GM19351 (cell line): ENCODE results near the gene CCNG2.

Experiments
- ATAC-seq: cut with Tn5 transposase; IDR thresholded peaks from one replicate; pipeline ENCODE4 v1.9.1; 2021; ENCODE audit warnings: mild to moderate bottlenecking, moderate library complexity; ENCODE audit not compliant: unreplicated experiment

Gene CCNG2, protein sequence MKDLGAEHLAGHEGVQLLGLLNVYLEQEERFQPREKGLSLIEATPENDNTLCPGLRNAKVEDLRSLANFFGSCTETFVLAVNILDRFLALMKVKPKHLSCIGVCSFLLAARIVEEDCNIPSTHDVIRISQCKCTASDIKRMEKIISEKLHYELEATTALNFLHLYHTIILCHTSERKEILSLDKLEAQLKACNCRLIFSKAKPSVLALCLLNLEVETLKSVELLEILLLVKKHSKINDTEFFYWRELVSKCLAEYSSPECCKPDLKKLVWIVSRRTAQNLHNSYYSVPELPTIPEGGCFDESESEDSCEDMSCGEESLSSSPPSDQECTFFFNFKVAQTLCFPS

DNA sequence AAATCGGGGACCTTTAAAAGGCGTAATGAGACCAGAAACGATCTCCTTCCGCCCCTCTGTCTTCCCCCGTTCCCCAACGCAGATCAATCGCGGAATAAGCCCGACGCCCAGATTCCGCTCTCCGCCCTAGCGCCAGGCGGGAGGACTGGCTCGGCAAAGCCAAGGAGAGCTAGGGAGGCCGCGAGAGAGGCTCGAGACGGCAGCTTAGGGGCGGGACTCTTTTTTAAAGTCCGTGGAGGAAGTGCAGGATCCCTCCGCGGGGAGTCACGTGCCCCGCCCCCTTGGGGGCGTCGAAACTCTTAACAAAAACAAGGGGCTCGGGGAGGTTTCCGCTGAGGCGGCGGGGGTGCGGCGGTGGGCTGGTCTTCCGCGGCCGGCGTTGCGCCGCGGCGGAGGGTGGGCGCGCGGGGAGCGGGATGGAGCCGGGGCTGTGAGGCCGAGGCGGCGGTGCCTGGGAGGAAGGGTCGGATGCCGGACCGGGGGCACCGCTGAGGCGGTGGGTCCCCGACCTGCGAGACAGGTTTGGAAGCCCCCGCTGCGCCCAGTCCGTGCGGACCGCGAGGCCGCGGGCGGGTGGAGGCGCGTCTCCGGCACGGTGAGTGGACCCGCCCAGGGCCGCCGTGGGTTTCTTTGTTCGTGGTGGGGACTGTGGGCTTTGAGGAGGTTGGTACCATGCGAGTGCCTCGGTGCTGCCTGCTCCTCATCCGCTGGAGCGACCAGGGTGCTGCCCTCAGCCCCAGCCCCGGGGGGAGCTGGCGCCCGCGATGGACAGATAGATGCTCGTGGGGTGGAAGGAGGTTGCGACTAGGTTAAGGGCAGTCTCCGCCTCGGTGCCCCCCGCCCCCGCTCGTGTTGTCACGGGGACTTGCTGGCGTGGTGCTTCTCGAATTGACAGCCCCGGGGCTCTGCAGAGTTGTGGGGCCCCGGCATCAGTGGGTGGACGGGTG lies at the start of gene CCNG2:
CCNG2 (plus strand) TSS at position 296 of the 947 bp plus-strand sequence. CDS start 1,326 bp downstream, outside the sequence.
- peak; percentile 9 for ATAC-seq

DNA sequence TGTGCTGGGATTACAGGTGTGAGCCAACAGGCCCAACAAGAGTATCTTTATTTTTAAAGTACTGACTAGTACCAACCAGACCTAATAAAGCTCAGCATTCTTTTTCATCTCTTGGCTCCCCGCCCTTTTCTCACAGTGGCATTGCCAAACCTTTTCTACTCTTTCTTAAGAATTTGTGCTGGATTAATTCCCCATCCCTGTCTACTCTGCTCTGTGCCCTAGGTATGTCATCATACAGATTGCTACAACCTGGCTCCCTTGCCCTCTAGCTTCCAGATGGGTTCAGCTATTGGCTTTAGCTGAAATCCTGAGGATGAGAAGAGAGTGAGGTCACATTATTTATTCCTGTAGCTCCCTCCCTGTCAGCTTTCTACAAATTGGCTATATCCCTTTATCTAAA lies 46.3 kb upstream of the CCNG2 start:
- no peak for ATAC-seq

DNA sequence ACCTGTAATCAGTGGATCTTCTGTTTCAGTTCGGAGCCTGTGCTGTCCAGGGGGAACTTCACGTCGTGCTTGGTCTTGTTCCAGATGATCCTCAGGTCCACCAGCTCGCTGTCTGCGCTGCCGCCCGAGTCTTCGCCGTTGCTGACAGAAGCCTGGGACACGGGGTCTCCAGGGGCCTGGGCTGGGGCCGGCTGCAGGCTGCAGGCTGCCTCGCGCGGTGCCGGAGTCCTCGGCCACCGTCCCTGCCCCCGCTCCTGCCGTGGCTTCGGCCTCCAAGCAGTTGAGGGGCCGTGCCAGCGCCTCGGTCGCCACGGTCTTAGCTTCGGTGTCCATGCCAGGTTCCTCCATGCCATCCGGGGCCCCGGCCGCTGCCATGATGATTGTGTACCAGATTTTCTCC lies 43.9 kb upstream of the CCNG2 start:
- no peak for ATAC-seq

DNA sequence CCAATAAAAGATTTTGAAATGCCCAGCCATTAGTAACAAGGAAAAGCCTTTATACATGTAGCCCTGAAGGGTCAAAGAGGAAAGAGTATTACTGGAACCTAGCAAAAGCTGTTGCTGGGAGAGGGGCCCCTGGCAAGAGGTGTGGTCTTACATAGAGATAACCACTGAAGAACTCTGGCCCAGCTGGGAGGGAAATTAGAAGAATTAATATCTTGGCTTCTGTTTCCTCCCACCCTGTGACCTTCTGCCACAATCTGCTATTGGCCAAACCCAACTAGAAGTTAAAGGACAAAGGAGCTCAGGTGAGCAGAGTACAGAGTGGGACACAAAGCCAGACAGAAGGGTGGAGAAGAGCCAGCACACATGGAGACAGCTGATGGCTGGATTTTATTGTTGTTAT lies 39.3 kb upstream of the CCNG2 start:
- no peak for ATAC-seq

DNA sequence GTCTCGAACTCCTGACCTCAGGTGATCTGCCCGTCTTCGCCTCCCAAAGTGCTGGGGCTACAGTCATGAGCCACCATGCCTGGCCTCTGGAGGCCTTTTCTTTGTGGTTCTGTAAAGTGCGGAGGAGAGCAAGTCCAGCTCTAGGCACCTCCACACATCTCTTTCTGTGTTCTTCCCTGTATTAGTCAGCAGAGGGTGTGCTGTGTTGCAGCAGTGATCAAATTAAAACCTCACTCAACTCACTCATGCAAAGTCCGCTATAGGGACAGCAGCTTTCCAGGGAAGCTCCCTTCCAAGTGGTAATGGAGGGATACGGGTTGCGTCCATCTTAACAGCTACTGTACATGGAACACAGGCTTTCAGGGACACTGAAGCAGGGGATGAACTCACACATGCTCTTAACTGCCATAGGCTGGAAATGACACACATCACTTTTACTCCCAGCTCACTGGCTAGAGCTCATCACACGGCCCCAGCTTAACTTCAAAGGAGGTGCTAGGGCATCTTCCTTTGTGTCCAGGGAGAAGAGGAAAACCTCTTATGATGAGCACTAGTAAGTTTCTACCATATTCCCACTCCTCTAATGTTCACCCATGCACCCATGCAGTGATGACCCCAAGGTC lies 36.0 kb upstream of the CCNG2 start:
- peak; percentile 80 for ATAC-seq

DNA sequence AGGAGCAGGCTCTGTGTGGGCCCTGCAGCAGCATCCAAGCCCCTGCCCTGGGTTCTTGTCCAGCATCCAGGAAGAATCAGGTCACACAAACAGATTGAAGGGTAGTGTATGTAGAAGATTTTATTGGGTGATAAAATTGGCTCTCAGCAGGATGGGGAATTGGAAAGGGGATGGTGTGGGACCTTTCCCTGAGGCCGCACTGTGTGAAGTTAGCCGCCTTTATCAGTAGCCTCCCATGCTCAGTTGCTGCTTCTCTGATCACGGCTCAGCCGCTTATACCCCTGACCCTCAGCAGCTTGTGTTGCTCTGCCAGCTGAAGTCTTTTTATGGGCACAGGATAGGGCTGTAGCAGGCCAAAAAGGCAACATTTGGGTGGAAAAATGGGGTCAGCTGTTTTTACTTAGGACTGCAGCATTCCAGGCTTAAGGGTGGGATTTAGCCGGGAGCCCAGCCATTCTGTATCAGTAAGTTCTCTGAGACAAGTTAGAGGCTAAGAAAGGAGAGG lies 35.2 kb upstream of the CCNG2 start:
- no peak for ATAC-seq

DNA sequence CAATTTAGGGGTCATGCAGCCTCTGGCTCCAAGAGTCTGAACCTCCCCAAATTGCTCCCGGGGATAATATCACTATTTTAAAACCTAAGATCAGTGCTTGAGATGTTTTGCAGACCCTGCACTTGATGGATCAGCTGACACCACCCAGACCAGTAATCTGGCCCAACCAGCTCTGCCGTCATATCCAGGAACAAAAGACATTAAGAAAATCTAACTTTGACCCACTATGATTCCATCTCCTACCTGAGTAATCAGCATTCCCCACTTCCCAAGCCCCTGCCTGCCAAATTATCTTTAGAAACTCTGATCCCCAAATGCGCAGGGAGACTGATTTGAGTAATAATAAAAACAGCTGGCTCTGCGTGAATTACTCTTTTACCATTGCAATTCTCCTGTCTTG lies 34.4 kb upstream of the CCNG2 start:
- ATAC-seq: no peak

DNA sequence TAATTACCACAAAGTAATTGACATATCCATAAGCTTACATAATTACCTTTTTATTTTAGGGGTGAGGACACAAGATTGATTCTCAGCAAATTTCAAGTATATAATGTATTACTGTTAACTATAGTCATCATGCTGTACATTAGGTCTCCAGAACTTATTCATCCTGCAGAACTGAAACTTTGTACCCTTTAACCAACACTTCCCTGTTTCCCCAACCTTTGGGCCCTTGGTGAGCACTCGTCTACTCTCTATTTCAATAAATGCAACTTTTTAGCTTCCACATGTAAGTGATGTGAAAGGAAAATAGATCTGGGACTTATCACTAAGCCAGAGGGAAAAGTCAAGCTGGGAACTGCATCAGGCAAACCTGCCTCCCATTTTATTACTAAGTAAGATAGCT lies 33.6 kb upstream of the CCNG2 start:
- ATAC-seq: no peak

DNA sequence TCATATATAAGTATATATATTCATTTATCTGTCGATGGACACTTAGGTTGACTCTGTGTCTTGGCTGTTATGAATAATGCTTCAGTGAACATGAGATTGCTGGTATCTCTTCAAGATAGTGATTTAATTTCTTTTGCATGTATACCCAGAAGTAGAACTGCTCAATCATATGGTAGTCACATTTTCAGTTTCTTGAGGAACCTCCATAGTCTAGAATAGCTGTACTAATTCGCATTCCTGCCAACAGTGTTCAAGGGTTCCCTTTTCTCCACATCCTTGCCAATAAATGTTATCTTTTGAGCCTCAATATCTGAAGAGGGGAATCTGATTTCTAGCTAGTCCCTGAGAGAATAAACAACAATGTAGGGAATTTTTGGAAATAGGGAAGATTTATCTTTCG lies 32.4 kb upstream of the CCNG2 start:
- no peak for ATAC-seq

DNA sequence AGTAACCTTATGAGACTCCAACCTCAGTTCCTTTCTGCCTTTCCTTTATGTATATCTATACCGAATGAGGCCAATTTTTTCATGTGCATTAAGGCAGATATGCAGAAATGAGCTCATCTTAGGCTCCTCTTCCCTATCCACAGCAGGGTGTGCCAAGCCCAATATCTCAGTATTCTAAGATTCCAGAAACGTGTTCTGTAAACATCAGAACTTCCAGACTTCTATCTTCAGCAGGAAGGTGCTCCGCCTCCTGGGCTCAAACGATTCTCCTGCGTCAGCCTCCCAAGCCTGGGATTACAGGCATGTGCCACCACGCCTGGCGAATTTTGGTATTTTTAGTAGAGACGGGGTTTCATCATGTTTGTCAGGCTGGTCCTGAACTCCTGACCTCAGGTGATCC lies 31.0 kb upstream of the CCNG2 start:
- no peak for ATAC-seq

DNA sequence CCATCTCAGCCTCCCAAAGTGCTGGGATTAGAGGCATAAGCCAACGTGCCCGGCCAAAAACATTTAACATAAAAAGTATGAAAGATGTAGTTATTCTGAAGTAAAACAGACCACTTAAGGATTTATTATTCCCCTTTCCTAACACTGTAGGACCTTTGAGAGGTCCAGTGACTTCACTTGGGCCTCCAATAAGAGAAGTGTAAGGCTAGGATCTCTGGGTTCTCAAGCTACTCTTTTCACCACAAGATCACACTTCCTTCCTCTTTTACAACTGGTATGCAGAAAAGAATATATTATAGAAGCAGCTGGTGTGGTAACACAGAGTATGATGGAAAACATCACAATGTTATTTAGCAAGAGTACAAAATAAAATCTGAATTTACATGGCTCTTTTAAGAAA lies 30.2 kb upstream of the CCNG2 start:
- peak; percentile 96 for ATAC-seq

DNA sequence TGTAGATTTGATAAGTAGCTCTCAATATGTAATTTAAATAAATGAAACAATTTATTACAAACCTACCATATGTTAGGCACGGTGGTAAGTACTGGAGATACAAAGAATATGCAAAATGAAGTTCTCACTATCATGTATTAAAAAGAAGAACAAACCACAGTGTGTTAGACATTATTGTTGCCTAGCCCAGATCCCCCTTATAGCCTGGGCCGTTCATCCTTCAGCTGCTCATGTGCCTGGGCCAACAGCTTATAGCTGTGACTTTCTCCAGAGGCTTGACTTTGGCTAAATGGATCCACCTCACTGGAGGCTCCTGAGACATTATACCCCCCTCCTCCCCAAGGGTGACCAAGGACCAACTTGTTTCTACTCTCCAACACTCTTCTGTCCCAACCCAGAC lies 29.8 kb upstream of the CCNG2 start:
- peak; percentile 67 for ATAC-seq

DNA sequence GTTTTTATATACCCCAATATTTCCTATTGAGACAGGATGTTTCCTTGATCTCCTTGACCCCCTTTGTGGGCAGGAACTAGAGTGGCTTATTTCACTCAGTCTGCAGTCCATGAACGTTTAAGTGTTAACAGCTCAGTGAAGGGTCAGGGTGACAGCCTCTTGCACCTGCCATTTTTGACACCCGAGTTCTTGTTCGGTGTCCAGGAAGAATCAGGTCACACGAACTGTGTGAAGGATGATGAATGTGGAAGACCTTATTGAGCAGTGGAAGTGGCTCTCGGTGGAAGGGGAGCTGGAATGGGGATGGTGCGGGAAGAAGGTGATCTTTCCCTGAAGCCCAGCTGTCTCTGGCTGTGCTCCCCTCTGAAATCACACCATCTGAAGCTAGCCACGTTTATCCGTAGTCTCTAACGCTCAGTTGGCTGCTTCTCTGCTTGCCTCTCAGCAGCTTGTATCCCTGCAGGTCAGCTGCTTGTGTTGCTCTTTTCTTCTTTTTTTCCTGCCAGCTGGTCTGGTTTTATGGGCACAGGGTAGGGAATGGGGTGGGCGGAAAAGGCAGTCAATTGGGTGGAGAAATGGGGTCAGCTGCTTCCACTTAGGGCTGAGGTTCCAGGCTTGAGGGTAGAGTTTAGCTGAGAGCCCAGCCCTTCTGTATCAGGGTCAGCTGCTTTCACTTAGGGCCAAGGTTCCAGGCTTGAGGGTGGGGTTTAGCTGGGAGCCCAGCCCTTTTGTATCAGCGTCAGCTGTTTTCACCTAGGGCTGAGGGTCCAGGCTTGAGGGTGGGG lies 29.0 kb upstream of the CCNG2 start:
- ATAC-seq: no peak

DNA sequence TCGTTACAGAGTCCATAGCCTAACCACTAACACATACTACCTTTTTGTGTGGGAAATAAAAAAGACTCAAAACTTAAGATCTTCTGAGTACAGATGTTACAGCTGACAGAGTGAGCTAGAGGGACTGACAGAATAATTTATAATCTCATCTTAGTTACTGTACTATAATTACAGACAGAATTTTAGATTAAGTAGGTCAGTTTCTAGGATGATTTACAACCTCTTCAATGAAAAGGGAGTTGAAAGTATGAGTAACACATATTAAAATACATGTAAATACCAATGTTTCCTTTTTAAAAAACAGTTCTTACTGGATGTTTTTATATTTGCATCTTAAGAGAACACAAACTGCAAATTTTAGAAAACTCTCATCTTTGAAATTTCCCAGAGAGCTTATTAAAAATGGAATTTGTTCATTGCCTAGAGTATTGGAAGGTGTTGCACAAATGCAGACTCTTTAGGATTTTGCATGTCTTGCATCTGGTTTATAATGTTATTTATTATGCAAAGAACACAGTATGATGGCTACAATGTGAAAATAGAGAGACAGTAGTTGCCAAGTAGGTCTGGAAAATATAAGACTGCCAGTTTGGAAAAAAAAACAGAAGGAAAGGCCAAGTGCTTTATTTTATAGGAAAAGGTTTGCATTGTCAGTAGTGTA lies 24.2 kb upstream of the CCNG2 start:
- ATAC-seq: no peak

DNA sequence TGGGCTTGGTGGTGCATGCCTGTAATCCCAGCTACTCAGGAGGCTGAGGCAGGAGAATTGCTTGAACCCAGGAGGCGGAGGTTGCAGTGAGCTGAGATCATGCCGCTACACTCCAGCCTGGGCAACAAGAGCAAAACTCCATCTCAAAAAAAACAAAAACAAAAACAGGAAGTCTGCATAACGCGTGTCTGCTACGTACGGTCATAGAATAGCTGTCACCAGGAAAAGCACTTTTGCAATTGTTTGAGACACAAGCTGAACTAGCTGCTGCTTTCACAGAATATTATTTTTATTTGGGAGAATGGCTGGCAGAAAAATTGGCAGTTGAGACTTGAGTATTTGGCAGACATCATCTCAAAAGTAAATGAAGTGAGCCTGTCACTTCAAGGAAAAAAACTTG lies 19.6 kb upstream of the CCNG2 start:
- peak; percentile 48 for ATAC-seq

DNA sequence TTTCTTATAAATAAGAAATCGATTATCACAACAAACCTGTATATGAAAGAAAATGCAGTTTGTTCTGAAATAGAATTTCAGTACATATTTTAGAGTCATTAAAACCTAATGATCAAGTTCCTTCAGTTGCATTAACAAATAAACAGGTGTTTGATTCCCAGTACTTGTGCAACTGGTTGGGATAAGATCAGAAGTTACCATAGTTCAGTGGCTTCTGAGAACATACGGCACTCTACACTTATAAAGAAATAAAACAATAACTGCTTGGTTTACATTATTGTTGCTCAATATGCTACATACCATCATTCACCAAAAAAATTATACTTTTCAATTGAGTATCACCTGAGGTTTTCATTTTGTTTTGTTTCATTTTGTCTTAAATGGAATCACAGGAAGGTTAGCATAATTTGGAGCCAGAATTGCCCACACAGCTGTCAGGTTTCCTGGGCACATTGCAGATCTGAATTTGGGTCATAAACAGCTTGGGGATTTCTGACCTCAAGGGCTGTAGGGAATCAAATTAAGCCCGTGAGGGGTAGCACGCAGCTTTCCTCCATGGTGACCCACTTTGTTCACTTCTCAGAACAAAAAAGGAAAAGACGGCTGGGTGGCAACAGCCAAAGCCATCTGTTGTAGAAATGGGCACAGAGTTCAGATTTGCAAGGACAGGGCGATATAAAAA lies 14.9 kb upstream of the CCNG2 start:
- no peak for ATAC-seq

DNA sequence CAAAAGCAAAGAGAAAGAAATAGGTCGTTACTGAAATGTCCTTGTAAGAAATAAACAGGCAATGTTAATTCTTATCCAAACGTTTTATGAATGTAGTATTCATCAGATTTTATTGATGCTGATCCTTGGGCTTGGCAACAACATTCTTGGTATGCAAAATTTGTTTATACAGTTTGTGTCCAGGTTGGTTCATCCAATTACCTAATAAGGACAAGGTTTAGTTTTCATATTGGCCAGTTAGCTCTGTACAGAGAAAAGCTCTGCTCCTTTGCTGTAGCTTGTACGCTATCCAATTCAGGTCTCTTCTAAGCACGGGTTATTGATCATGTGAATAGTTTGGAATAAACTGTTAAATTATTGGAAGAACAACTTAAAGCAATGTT lies 14.4 kb upstream of the CCNG2 start:
- ATAC-seq: no peak

DNA sequence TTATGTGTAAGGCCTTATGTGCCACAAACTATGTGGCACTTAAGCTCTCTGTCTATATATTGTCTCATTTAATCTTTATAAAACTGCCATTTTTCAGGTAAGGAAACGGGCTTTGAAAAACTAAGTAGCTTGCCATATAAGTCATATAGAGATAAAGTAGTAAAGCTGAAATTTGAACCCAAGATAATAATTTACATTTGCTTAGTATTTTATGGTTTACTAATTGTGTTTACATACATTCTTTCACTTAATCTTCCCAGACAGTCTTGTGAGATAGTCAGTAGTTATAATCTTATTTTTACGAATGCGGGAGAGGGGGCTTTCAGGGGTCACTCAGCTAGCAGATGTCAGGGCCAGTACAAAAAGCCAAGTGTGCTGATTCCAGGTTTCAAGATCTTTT lies 13.9 kb upstream of the CCNG2 start:
- ATAC-seq: no peak

DNA sequence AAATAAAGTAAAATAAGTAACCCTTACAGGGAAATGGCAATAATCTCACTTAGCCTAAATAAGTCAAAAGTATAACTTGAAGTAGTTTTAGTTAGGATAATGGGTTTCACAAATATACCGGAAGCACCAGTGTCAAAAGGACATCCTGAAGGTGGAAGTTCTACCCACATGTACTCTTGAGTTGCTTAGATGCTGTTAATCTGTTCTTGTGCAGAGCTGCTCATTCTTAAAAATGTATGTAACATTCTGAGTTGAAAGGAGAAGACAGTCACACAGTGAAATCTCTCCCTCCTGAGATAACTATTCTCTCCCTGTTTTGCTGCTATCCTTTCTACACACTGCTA lies 11.2 kb upstream of the CCNG2 start:
- no peak for ATAC-seq
